NB4 (cell line): Measurements from ENCODE around the gene PGPEP1.

Experiments used
- POLR2A ChIP-seq: IDR thresholded peaks from 2 replicates; pipeline ENCODE4 v1.6.1; 2011; ENCODE audit warnings: mild to moderate bottlenecking; ENCODE audit not compliant: insufficient read length; ENCODE audit errors: extremely low read depth
- TF ChIP-seq, protein P1 (sequence below): IDR thresholded peaks from one replicate; pipeline ENCODE4 v1.5.1; 2012; ENCODE audit warnings: low read depth, low read length

GRCh38 chr19:18293642-18294466 lies 46.5 kb upstream of the PGPEP1 start:
- no peak for TF ChIP-seq POLR2A
- TF ChIP-seq, protein P1, sequence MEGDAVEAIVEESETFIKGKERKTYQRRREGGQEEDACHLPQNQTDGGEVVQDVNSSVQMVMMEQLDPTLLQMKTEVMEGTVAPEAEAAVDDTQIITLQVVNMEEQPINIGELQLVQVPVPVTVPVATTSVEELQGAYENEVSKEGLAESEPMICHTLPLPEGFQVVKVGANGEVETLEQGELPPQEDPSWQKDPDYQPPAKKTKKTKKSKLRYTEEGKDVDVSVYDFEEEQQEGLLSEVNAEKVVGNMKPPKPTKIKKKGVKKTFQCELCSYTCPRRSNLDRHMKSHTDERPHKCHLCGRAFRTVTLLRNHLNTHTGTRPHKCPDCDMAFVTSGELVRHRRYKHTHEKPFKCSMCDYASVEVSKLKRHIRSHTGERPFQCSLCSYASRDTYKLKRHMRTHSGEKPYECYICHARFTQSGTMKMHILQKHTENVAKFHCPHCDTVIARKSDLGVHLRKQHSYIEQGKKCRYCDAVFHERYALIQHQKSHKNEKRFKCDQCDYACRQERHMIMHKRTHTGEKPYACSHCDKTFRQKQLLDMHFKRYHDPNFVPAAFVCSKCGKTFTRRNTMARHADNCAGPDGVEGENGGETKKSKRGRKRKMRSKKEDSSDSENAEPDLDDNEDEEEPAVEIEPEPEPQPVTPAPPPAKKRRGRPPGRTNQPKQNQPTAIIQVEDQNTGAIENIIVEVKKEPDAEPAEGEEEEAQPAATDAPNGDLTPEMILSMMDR = no peak
